NOMO-1 (cell line): ENCODE results near the gene DGCR6L.
"Not testable (repeated sequence)": the region's sequence is repeated elsewhere in the genome, so short reads cannot be mapped to it uniquely, and the experiment has no call there.

Experiments used
- DNase-seq, 2 experiments: peaks; one replicate each; lab custom pipeline; 2025; ENCODE audit not compliant: unreplicated experiment in 2 of 2; lab: John Stamatoyannopoulos, UW

The DGCR6L gene

GRCh38 chr22:20319745-20320658, at the start of gene DGCR6L:
DGCR6L (minus strand) TSS chr22:20320060; CDS start chr22:20319988, 72 bp downstream.
- DNase-seq = peak; percentile 90 to 92

DNA sequence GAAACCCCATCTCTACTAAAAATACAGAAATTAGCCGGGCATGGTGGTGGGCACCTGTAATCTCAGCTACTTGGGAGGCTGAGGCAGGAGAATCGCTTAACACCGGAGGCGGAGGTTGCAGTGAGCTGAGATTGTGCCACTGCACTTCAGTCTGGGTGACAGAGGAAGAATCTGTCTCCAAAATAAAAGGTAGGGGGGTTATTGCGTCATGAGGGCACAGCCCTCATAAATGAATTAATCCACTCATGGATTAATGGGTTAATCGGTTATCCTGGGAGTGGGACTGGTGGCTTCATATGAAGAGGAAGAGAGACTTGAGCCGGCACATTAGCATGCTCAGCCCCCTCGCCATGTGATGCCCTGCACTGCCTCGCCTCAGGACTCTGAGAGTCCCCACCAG, 49.0 kb upstream of the DGCR6L start:
- DNase-seq = not testable (repeated sequence)

GRCh38 chr22:20366841-20367240, 47.0 kb upstream of the DGCR6L start:
- DNase-seq = not testable (repeated sequence)

GRCh38 chr22:20364335-20365260, 44.7 kb upstream of the DGCR6L start:
- DNase-seq = peak in 1 of 2 experiments; percentile 8

- DNase-seq = not testable (repeated sequence)
These were observed 42.5 kb upstream of the DGCR6L start for GRCh38 chr22:20362403-20362802.

DNA sequence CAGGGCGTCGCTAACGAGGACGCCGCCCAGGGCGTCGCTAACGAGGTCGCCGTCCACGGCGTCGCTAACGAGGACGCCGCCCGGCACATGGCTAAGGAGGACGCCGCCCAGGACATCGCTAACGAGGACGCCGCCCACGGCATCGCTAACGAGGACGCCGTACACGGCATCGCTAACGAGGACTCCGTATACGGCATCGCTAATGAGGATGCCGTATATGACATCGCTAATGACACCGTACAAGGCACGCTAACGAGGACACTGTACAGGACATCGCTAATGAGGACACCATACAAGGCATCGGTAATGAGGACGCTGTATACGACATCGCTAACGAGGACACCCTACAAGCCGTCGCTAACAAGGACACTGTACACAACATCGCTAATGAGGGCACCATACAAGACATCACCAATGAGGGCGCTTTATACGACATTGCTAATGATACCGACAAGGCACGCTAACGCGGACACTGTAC, 41.9 kb upstream of the DGCR6L start:
- DNase-seq = not testable (repeated sequence)

DNA sequence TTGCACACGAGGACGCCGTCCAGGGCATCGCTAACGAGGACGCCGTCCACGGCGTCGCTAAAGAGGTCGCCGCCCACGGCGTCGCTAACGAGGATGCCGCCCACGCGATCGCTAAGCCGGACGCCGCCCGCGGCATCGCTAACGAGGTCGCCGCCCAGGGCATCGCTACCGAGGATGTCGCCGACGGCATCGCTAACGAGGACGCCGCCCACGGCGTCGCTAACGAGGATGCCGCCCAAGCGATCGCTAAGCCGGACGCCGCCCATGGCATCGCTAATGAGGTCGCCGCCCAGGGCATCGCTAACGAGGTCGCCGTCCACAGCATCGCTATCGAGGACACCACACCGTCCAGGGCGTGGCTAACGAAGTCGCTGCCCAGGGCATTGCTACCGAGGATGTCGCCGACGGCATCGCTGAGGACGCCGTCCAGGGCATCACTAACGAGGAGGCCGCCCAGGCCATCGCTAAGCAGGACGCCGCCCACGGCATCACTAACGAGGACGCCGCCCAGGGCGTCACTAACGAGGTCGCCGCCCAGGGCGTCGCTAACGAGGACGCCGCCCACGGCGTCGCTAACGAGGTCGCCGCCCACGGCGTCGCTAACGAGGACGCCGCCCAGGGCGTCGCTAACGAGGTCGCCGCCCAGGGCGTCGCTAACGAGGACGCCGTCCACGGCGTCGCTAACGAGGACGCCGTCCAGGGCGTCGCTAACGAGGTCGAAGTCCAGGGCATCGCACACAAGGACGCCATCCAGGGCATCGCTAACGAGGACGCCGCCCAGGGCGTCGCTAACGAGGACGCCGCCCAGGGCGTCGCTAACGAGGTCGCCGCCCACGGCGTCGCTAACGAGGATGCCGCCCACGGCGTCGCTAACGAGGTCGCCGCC, 41.2 kb upstream of the DGCR6L start:
- not testable (repeated sequence) for DNase-seq

GRCh38 chr22:20360261-20360660, 40.4 kb upstream of the DGCR6L start:
- not testable (repeated sequence) for DNase-seq

DNA sequence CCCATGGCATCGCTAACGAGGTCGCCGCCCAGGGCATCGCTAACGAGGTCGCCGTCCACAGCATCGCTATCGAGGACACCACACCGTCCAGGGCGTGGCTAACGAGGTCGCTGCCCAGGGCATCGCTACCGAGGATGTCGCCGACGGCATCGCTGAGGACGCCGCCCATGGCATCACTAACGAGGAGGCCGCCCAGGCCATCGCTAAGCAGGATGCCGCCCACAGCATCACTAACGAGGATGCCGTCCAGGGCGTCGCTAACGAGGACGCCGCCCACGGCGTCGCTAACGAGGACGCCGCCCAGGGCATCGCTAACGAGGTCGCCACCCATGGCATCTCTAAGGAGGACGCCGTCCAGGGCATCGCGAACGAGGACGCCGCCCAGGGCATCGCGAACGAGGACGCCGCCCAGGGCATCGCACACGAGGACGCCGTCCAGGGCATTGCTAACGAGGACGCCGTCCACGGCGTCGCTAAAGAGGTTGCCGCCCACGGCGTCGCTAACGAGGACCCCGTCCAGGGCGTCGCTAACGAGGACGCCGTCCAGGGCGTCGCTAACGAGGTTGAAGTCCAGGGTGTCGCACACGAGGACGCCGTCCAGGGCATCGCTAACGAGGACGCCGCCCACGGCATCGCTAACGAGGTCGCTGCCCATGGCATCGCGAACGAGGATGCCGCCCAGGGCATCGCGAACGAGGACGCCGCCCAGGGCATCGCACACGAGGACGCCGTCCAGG, 38.8 kb upstream of the DGCR6L start:
- DNase-seq = not testable (repeated sequence)

- not testable (repeated sequence) for DNase-seq
These were observed 38.1 kb upstream of the DGCR6L start for GRCh38 chr22:20357967-20358366.

DNA sequence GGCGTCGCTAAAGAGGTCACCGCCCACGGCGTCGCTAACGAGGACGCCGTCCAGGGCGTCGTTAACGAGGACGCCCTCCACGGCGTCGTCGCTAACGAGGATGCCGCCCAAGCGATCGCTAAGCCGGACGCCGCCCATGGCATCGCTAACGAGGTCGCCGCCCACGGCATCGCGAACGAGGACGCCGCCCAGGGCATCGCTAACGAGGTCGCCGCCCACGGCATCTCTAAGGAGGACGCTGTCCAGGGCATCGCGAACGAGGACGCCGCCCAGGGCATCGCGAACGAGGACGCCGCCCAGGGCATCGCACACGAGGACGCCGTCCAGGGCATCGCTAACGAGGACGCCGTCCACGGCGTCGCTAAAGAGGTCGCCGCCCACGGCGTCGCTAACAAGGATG, 37.0 kb upstream of the DGCR6L start:
- not testable (repeated sequence) for DNase-seq

DNA sequence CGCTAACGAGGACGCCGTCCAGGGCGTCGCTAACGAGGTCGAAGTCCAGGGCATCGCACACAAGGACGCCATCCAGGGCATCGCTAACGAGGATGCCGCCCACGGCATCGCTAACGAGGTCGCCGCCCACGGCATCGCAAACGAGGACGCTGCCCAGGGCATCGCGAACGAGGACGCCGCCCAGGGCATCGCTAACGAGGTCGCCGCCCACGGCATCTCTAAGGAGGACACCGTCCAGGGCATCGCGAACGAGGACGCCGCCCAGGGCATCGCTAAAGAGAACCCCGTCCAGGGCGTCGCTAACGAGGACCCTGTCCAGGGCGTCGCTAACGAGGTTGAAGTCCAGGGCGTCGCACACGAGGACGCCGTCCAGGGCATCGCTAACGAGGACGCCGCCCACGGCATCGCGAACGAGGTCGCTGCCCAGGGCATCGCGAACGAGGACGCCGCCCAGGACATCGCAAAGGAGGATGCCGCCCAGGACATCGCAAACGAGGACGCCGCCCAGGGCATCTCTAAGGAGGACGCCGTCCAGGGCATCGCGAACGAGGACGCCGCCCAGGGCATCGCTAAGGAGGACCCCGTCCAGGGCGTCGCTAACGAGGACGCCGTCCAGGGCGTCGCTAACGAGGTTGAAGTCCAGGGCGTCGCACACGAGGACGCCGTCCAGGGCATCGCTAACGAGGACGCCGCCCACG, 36.2 kb upstream of the DGCR6L start:
- DNase-seq = not testable (repeated sequence)

- DNase-seq = no peak
These were observed 34.5 kb upstream of the DGCR6L start for GRCh38 chr22:20354238-20354975.

- not testable (repeated sequence) for DNase-seq
These were observed 32.7 kb upstream of the DGCR6L start for GRCh38 chr22:20352536-20352935.

- DNase-seq = not testable (repeated sequence)
These were observed 26.7 kb upstream of the DGCR6L start for GRCh38 chr22:20346553-20346952.

- not testable (repeated sequence) for DNase-seq
These were observed 18.4 kb upstream of the DGCR6L start for GRCh38 chr22:20338291-20338690.

DNA sequence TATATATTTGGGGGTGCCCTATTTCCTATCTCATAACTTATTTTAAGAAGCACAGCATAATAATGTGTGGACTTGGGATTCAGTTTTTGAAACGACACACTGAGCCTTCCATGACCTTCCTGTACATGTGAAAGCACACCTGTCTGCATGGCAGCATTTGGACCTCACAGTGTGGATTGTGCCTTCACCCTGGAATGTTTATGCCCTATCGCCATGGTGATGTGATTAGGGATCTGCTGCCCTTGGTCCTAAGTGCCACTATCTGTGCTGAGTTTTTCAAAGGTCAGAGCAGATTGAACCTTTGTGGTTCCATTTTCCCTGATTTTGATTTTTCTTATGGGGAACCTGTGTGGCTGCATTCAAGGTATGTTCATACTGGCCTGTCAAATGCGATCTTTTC, 17.9 kb upstream of the DGCR6L start:
- DNase-seq = not testable (repeated sequence)

- not testable (repeated sequence) for DNase-seq
These were observed 16.7 kb upstream of the DGCR6L start for GRCh38 chr22:20336561-20336960.
